WTC11 (cell line): Measurements from ENCODE around the gene OR4C6. TPM values are rescaled to one million over a fixed set of nuclear protein-coding genes. Genes with fewer than 3 reads are reported as not detected.

Source experiments
- ATAC-seq: fragments of 200-7000 bp; cut with Tn5 transposase; 2 replicates; pipeline ENCODE4 v1.10.0; 2021; ENCODE audit warnings: mild to moderate bottlenecking, moderate library complexity
- CTCF ChIA-PET: fragments of 300-600 bp; sonication (Branson Sonifier 250); formaldehyde crosslinking; loops from one replicate; lab custom pipeline; 2021; ENCODE audit warnings: antibody characterized with exemption; lab: Charles Lee
- POLR2A ChIA-PET: fragments of 350-600 bp; sonication (Branson Sonifier 250); formaldehyde crosslinking; loops from one replicate; lab custom pipeline; 2021; ENCODE audit warnings: antibody characterized with exemption; lab: Charles Lee
- DNase-seq: peaks from one replicate; pipeline ENCODE4 v3.0.0; 2021; ENCODE audit warnings: low spot score
- H3K27ac Mint-ChIP-seq: 2 replicates; pipeline ENCODE4 v1.8.0; 2021; ENCODE audit warnings: mixed read lengths
- H3K27me3 Mint-ChIP-seq: 2 replicates; pipeline ENCODE4 v1.8.0; 2021; ENCODE audit warnings: low read depth, mild to moderate bottlenecking, moderate library complexity, mixed read lengths
- H3K36me3 Mint-ChIP-seq: 2 replicates; pipeline ENCODE4 v1.8.0; 2021; ENCODE audit warnings: mixed read lengths
- H3K4me1 Mint-ChIP-seq: 2 replicates; pipeline ENCODE4 v1.8.0; 2022; ENCODE audit warnings: mixed read lengths
- H3K4me3 Mint-ChIP-seq: 2 replicates; pipeline ENCODE4 v1.8.0; 2021; ENCODE audit warnings: mild to moderate bottlenecking, moderate library complexity, mixed read lengths
- H3K9me3 Mint-ChIP-seq: 2 replicates; pipeline ENCODE4 v1.8.0; 2021; ENCODE audit warnings: mixed read lengths
- CBFB ChIP-seq: sonication (generic); formaldehyde crosslinking; IDR thresholded peaks from 2 replicates; pipeline ENCODE4 v1.8.1; 2022; ENCODE audit warnings: mild to moderate bottlenecking, low read depth, missing genetic modification reagents
- ETV6 ChIP-seq: sonication (generic); formaldehyde crosslinking; IDR thresholded peaks from 2 replicates; pipeline ENCODE4 v1.8.1; 2022; ENCODE audit warnings: mild to moderate bottlenecking, missing genetic modification reagents
- MYBL2 ChIP-seq: sonication (generic); formaldehyde crosslinking; IDR thresholded peaks from 2 replicates; pipeline ENCODE4 v1.8.1; 2023; ENCODE audit warnings: mild to moderate bottlenecking, moderate library complexity, missing genetic modification reagents
- NR2C2 ChIP-seq: sonication (generic); formaldehyde crosslinking; IDR thresholded peaks from 2 replicates; pipeline ENCODE4 v1.8.0; 2022; ENCODE audit warnings: mild to moderate bottlenecking, missing genetic modification reagents
- NR3C1 ChIP-seq: sonication (generic); formaldehyde crosslinking; conservative IDR thresholded peaks from 2 replicates; pipeline ENCODE4 v1.8.1; 2023; ENCODE audit warnings: low read depth, mild to moderate bottlenecking, missing genetic modification reagents
- OVOL2 ChIP-seq: fragments of 250-450 bp; sonication (Bioruptor Pico); IDR thresholded peaks from 2 replicates; pipeline ENCODE4 v1.9.0; 2021; ENCODE audit warnings: mild to moderate bottlenecking, borderline replicate concordance
- RELA ChIP-seq: sonication (generic); formaldehyde crosslinking; IDR thresholded peaks from 2 replicates; pipeline ENCODE4 v1.8.1; 2022; ENCODE audit warnings: missing genetic modification reagents, mild to moderate bottlenecking, borderline replicate concordance
- TEAD1 ChIP-seq: sonication (generic); formaldehyde crosslinking; IDR thresholded peaks from 2 replicates; pipeline ENCODE4 v1.8.0; 2022; ENCODE audit warnings: mild to moderate bottlenecking, missing genetic modification reagents
- ZBTB21 ChIP-seq: sonication (generic); formaldehyde crosslinking; IDR thresholded peaks from 2 replicates; pipeline ENCODE4 v1.8.1; 2023; ENCODE audit warnings: mild to moderate bottlenecking, missing genetic modification reagents, borderline replicate concordance
- ZNF317 ChIP-seq: sonication (generic); formaldehyde crosslinking; IDR thresholded peaks from 2 replicates; pipeline ENCODE4 v1.8.1; 2023; ENCODE audit warnings: low read depth, mild to moderate bottlenecking, moderate library complexity, missing genetic modification reagents, borderline replicate concordance
- total RNA-seq: library from RNA; stranded (reverse); gene quantifications from 3 replicates; pipeline ENCODE4 v1.2.3, GENCODE V29; 2021
- TF ChIP-seq, protein P1 (sequence below): sonication (generic); formaldehyde crosslinking; IDR thresholded peaks from 2 replicates; pipeline ENCODE4 v1.8.1; 2022; ENCODE audit warnings: low read depth, mild to moderate bottlenecking, moderate library complexity, missing genetic modification reagents, borderline replicate concordance
- TF ChIP-seq, protein P2 (sequence below): sonication (generic); formaldehyde crosslinking; IDR thresholded peaks from 2 replicates; pipeline ENCODE4 v1.8.0; 2022; ENCODE audit warnings: mild to moderate bottlenecking, missing genetic modification reagents
- TF ChIP-seq, protein P3 (sequence below): sonication (generic); formaldehyde crosslinking; IDR thresholded peaks from 2 replicates; pipeline ENCODE4 v1.8.1; 2022; ENCODE audit warnings: mild to moderate bottlenecking, moderate library complexity, missing genetic modification reagents
- TF ChIP-seq, protein P4 (sequence below): sonication (generic); formaldehyde crosslinking; IDR thresholded peaks from 2 replicates; pipeline ENCODE4 v1.8.1; 2023; ENCODE audit warnings: mild to moderate bottlenecking, missing genetic modification reagents, borderline replicate concordance
- TF ChIP-seq, protein P5 (sequence below): sonication (generic); formaldehyde crosslinking; IDR thresholded peaks from 2 replicates; pipeline ENCODE4 v1.8.0; 2023; ENCODE audit warnings: missing genetic modification reagents
- TF ChIP-seq, protein P6 (sequence below): fragments of 250-450 bp; sonication (Bioruptor Pico); IDR thresholded peaks from 2 replicates; pipeline ENCODE4 v1.9.0; 2021; ENCODE audit warnings: mild to moderate bottlenecking
- TF ChIP-seq, protein P7 (sequence below): sonication (generic); formaldehyde crosslinking; IDR thresholded peaks from 2 replicates; pipeline ENCODE4 v1.8.0; 2023; ENCODE audit warnings: missing genetic modification reagents, mild to moderate bottlenecking, borderline replicate concordance

Gene OR4C6
- total RNA-seq, 1 experiment from 2014 or later: not detected

DNA sequence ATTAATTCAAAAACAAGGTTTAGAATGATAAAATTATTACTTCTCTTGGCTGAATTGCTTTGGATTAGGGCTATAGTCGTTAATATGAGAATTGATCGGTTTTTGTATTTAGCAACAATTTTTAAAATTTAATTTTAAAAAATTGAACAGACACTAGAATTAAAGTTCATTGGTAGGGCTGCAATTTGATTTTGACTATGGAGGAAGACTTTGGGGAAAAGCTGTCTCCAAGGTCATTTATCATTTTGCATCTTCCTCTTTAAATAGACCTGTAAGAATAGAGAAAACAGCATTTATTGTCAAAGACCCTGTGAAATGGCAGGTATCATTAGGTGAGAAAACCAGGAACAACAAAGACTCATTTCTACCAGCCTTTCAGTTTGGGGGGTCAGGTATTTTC lies 14.0 kb upstream of the OR4C6 start, which contains the start of gene OR4S2 (continued):
- TF ChIP-seq, protein P1, sequence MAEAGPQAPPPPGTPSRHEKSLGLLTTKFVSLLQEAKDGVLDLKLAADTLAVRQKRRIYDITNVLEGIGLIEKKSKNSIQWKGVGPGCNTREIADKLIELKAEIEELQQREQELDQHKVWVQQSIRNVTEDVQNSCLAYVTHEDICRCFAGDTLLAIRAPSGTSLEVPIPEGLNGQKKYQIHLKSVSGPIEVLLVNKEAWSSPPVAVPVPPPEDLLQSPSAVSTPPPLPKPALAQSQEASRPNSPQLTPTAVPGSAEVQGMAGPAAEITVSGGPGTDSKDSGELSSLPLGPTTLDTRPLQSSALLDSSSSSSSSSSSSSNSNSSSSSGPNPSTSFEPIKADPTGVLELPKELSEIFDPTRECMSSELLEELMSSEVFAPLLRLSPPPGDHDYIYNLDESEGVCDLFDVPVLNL: no peak

DNA sequence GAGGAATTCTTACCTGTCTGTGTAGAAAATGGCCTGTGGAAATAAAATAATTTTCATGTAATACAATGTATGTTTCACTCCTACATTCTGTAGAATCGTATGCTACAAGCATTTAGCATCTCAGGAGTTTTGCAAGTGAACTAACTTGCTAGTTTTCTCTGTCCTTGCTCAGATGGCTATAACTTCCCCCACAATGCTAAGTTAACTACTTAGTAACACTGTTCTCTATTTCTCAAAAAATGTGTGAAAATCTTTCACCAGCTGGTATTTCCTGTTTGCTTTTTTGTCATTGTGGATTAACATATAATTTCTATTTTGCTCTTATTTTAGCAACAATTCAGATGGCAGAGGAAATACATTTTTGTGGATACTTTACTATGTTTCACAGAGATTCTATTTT lies 9.4 kb upstream of the OR4C6 start:
- no peak for ATAC-seq
- DNase-seq: no peak
- TF ChIP-seq NR3C1 (no peak), NR2C2 (CRISPR knock-in tag) (no peak), MYBL2 (CRISPR knock-in tag) (no peak), CBFB (no peak), RELA (no peak), ZNF317 (CRISPR knock-in tag) (no peak), ZBTB21 (CRISPR knock-in tag) (no peak), ETV6 (CRISPR knock-in tag) (no peak), TEAD1 (CRISPR knock-in tag) (no peak), OVOL2 (CRISPR knock-in tag) (no peak)
- TF ChIP-seq, protein P2, sequence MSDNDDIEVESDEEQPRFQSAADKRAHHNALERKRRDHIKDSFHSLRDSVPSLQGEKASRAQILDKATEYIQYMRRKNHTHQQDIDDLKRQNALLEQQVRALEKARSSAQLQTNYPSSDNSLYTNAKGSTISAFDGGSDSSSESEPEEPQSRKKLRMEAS: no peak
- TF ChIP-seq, protein P3, sequence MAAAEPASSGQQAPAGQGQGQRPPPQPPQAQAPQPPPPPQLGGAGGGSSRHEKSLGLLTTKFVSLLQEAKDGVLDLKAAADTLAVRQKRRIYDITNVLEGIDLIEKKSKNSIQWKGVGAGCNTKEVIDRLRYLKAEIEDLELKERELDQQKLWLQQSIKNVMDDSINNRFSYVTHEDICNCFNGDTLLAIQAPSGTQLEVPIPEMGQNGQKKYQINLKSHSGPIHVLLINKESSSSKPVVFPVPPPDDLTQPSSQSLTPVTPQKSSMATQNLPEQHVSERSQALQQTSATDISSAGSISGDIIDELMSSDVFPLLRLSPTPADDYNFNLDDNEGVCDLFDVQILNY (CRISPR knock-in tag): no peak
- TF ChIP-seq, protein P4, sequence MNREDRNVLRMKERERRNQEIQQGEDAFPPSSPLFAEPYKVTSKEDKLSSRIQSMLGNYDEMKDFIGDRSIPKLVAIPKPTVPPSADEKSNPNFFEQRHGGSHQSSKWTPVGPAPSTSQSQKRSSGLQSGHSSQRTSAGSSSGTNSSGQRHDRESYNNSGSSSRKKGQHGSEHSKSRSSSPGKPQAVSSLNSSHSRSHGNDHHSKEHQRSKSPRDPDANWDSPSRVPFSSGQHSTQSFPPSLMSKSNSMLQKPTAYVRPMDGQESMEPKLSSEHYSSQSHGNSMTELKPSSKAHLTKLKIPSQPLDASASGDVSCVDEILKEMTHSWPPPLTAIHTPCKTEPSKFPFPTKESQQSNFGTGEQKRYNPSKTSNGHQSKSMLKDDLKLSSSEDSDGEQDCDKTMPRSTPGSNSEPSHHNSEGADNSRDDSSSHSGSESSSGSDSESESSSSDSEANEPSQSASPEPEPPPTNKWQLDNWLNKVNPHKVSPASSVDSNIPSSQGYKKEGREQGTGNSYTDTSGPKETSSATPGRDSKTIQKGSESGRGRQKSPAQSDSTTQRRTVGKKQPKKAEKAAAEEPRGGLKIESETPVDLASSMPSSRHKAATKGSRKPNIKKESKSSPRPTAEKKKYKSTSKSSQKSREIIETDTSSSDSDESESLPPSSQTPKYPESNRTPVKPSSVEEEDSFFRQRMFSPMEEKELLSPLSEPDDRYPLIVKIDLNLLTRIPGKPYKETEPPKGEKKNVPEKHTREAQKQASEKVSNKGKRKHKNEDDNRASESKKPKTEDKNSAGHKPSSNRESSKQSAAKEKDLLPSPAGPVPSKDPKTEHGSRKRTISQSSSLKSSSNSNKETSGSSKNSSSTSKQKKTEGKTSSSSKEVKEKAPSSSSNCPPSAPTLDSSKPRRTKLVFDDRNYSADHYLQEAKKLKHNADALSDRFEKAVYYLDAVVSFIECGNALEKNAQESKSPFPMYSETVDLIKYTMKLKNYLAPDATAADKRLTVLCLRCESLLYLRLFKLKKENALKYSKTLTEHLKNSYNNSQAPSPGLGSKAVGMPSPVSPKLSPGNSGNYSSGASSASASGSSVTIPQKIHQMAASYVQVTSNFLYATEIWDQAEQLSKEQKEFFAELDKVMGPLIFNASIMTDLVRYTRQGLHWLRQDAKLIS (CRISPR knock-in tag): no peak
- Mint-ChIP-seq H3K27me3 (peaks cover 15% of the 10 kb centered on the region), H3K27ac (no peak overlapping the region), H3K4me1 (no peaks in the 10 kb centered on the region), H3K4me3 (no peak overlapping the region), H3K36me3 (peaks cover 66% of the 10 kb centered on the region), H3K9me3 (peaks cover 78% of the 10 kb centered on the region)
- ChIA-PET CTCF (no interaction called here), POLR2A (no interaction called here)

DNA sequence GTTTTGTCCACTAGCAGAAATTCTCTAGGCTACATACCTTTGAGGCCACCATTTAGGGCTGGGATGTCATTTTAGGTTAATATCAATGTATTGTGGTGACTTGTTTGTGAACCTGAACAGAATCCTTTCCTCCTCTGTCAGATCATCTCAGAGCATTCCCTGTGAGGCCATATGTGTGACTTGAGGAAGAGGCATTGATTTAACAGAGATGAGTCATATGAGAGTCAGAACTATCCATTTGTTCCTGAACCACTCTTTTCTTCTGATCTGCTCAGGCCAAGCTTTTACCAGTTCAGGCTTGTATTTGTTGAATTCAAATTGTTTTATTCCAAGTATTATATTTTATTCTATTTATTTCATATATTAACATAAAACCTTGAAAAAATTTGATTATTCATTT lies 6.9 kb upstream of the OR4C6 start:
- CTCF ChIA-PET: no interaction called here
- Mint-ChIP-seq H3K9me3 (peaks cover 78% of the 10 kb centered on the region), H3K27ac (no peak overlapping the region)

More for the DNA sequence above, 6.9 kb upstream of the OR4C6 start:
- TF ChIP-seq, protein P5, sequence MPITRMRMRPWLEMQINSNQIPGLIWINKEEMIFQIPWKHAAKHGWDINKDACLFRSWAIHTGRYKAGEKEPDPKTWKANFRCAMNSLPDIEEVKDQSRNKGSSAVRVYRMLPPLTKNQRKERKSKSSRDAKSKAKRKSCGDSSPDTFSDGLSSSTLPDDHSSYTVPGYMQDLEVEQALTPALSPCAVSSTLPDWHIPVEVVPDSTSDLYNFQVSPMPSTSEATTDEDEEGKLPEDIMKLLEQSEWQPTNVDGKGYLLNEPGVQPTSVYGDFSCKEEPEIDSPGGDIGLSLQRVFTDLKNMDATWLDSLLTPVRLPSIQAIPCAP (CRISPR knock-in tag): no peak
- TF ChIP-seq, protein P6, sequence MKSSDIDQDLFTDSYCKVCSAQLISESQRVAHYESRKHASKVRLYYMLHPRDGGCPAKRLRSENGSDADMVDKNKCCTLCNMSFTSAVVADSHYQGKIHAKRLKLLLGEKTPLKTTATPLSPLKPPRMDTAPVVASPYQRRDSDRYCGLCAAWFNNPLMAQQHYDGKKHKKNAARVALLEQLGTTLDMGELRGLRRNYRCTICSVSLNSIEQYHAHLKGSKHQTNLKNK: no peak
- TF ChIP-seq, protein P7, sequence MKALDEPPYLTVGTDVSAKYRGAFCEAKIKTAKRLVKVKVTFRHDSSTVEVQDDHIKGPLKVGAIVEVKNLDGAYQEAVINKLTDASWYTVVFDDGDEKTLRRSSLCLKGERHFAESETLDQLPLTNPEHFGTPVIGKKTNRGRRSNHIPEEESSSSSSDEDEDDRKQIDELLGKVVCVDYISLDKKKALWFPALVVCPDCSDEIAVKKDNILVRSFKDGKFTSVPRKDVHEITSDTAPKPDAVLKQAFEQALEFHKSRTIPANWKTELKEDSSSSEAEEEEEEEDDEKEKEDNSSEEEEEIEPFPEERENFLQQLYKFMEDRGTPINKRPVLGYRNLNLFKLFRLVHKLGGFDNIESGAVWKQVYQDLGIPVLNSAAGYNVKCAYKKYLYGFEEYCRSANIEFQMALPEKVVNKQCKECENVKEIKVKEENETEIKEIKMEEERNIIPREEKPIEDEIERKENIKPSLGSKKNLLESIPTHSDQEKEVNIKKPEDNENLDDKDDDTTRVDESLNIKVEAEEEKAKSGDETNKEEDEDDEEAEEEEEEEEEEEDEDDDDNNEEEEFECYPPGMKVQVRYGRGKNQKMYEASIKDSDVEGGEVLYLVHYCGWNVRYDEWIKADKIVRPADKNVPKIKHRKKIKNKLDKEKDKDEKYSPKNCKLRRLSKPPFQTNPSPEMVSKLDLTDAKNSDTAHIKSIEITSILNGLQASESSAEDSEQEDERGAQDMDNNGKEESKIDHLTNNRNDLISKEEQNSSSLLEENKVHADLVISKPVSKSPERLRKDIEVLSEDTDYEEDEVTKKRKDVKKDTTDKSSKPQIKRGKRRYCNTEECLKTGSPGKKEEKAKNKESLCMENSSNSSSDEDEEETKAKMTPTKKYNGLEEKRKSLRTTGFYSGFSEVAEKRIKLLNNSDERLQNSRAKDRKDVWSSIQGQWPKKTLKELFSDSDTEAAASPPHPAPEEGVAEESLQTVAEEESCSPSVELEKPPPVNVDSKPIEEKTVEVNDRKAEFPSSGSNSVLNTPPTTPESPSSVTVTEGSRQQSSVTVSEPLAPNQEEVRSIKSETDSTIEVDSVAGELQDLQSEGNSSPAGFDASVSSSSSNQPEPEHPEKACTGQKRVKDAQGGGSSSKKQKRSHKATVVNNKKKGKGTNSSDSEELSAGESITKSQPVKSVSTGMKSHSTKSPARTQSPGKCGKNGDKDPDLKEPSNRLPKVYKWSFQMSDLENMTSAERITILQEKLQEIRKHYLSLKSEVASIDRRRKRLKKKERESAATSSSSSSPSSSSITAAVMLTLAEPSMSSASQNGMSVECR (CRISPR knock-in tag): no peak
- TF ChIP-seq MYBL2 (CRISPR knock-in tag): no peak
- TF ChIP-seq, protein P4 (CRISPR knock-in tag): no peak
- no peak for DNase-seq
- ATAC-seq: no peak
- Mint-ChIP-seq H3K27me3 (peaks cover 9% of the 10 kb centered on the region), H3K36me3 (peaks cover 61% of the 10 kb centered on the region), H3K4me1 (no peaks in the 10 kb centered on the region), H3K4me3 (no peak overlapping the region)
- POLR2A ChIA-PET: no interaction called here
